Ascending aorta (tissue), 2 donors: ENCODE data around the gene MAP6. TPM values are rescaled to one million over a fixed set of nuclear protein-coding genes. Genes with fewer than 3 reads are reported as not detected.

ENCODE experiments used
- DNase-seq, 2 donors: peaks; one replicate each; pipeline ENCODE4 v3.0.0-alpha.2; 2019; ENCODE audit warnings: low spot score in 2 of 2
- H3K27ac ChIP-seq, 2 donors: fragments of 200-600 bp; sonication (generic); one replicate each; pipeline ENCODE4 v1.5.1; 2016 to 2017; ENCODE audit warnings: mild to moderate bottlenecking in 1 of 2
- H3K27me3 ChIP-seq: fragments of 200-600 bp; sonication (generic); one replicate; pipeline ENCODE4 v1.5.1; 2017
- H3K36me3 ChIP-seq, 2 donors: fragments of 200-600 bp; sonication (generic); one replicate each; pipeline ENCODE4 v1.5.1; 2016
- H3K4me1 ChIP-seq, 2 donors: fragments of 200-600 bp; sonication (generic); one replicate each; pipeline ENCODE4 v1.5.1; 2016 to 2017; ENCODE audit warnings: mild to moderate bottlenecking in 1 of 2
- H3K4me3 ChIP-seq, 2 donors: fragments of 200-600 bp; sonication (generic); one replicate each; pipeline ENCODE4 v1.5.1; 2016 to 2017; ENCODE audit warnings: mild to moderate bottlenecking in 1 of 2
- H3K9me3 ChIP-seq, 2 donors: fragments of 200-600 bp; sonication (generic); one replicate each; pipeline ENCODE4 v1.5.1; 2016
- CTCF ChIP-seq, 3 experiments: fragments of 200-600 bp in 2 of 3; fragments of 450-650 bp in 1 of 3; sonication (generic) in 2 of 3; IDR thresholded peaks; one replicate each; pipeline ENCODE4 v1.5.1; 2016 to 2019; ENCODE audit warnings: antibody characterized with exemption in 3 of 3, mild to moderate bottlenecking in 1 of 3, moderate library complexity in 1 of 3
- intact Hi-C: fragments of 100-400 bp; cut with DNase I; formaldehyde crosslinking; loops from one replicate; pipeline ENCODE4 v1.15.1; 2023
- total RNA-seq: library from RNA; depleted of rRNA; stranded (reverse); fragments of >200 nt; gene quantifications from one replicate; pipeline ENCODE4 v1.1.0, GENCODE V29; 2016

MAP6 gene
- total RNA-seq: 15.8 TPM

- Histone ChIP-seq H3K4me3 (peak within 1 kb of the TSS; percentile 66 to 74), H3K27ac (peak within 1 kb of the TSS; percentile 48 to 54), H3K4me1 (peaks cover 0 to 14% of the 10 kb centered on the region in 2 donors), H3K27me3 (no peaks in the 10 kb centered on the region), H3K36me3 (no peaks in the 10 kb centered on the region), H3K9me3 (no peaks in the 10 kb centered on the region)
- peak in 1 of 3 experiments; percentile 12 for TF ChIP-seq CTCF (IDR thresholded peaks at IDR 0.05)
- intact Hi-C loops: loop anchor here (2.0 to 5.0 kb wide), 3 partner anchors 64 to 121 kb away; no protein-coding TSS in a partner anchor
- no peak for DNase-seq
Measured at GRCh38 chr11:75668451-75669297, at the start of gene MAP6. Gene MAP6, minus strand, starts transcription at chr11:75669038. Its CDS starts 669 bp downstream, at chr11:75668369.

GRCh38 chr11:75717608-75718418 is 49.0 kb upstream of the MAP6 start, which contains the start of gene MOGAT2:
Gene MOGAT2, plus strand, starts transcription at chr11:75717838. Its CDS starts 51 bp downstream, at chr11:75717889.
- Histone ChIP-seq H3K27ac (no peak within 1 kb of the TSS), H3K36me3 (no peaks in the 10 kb centered on the region), H3K27me3 (no peaks in the 10 kb centered on the region), H3K4me1 (no peaks in the 10 kb centered on the region), H3K9me3 (no peaks in the 10 kb centered on the region), H3K4me3 (no peak within 1 kb of the TSS)
- peak in 1 of 2 donors; percentile 49 for DNase-seq
- no peak for TF ChIP-seq CTCF (IDR thresholded peaks at IDR 0.05)
- intact Hi-C loops: no loop called here

GRCh38 chr11:75716659-75717058 is 47.8 kb upstream of the MAP6 start:
- Histone ChIP-seq H3K36me3 (no peaks in the 10 kb centered on the region), H3K27me3 (no peaks in the 10 kb centered on the region), H3K27ac (no peak overlapping the region), H3K4me1 (no peaks in the 10 kb centered on the region), H3K9me3 (no peaks in the 10 kb centered on the region), H3K4me3 (no peak overlapping the region)
- TF ChIP-seq CTCF (IDR thresholded peaks at IDR 0.05): no peak
- intact Hi-C loops: no loop called here
- no peak for DNase-seq

- no peaks in the 10 kb centered on the region for H3K9me3 ChIP-seq
- intact Hi-C loops: no loop called here
- no peaks in the 10 kb centered on the region for H3K27me3 ChIP-seq
- no peak overlapping the region for H3K27ac ChIP-seq
- H3K4me3 ChIP-seq: no peak overlapping the region
- no peaks in the 10 kb centered on the region for H3K4me1 ChIP-seq
- no peak for DNase-seq
- no peaks in the 10 kb centered on the region for H3K36me3 ChIP-seq
- no peak for TF ChIP-seq CTCF (IDR thresholded peaks at IDR 0.05)
Measured at GRCh38 chr11:75715688-75716087, 46.9 kb upstream of the MAP6 start.

GRCh38 chr11:75714211-75714610 is 45.4 kb upstream of the MAP6 start:
- no peak overlapping the region for H3K27ac ChIP-seq
- no peaks in the 10 kb centered on the region for H3K4me1 ChIP-seq
- H3K36me3 ChIP-seq: no peaks in the 10 kb centered on the region
- DNase-seq: no peak
- no peak for TF ChIP-seq CTCF (IDR thresholded peaks at IDR 0.05)
- intact Hi-C loops: no loop called here
- no peak overlapping the region for H3K4me3 ChIP-seq
- H3K27me3 ChIP-seq: no peaks in the 10 kb centered on the region
- no peaks in the 10 kb centered on the region for H3K9me3 ChIP-seq
